Measurements from ENCODE around the gene SGSM2.

SGSM2 gene

DNA sequence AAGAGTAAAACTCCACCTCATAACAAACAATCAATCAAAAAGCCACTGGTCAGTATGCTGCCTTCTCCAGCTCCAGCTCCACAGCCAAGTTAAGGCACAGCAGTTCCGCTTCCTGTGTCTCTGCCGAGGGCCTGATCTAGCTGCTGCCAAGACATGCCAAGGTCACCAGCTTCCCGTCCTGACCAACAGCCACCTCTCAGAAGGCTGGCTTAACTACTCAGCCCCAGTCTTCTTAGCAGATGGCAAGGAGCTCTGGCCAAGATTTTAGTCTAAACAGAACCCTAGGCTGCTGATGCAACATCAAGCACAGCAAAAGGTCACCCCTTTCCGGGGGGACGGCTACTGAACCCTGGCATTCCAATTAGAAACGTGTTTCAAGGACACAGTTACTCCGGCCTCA, 81.3 kb downstream of the SGSM2 start:
- TF ChIP-seq JUND (IDR thresholded peaks at IDR 0.05; ENCODE audit: low read depth), result no peak
- DNase-seq (ENCODE audit: low read depth in 1 of 2, low spot score in 1 of 2), result no peak
- in situ Hi-C loops (cut with HindIII; ENCODE audit: low pct_unique_long_range_greater_than_20kb, low sequenced_read_pairs), result no loop called here

DNA sequence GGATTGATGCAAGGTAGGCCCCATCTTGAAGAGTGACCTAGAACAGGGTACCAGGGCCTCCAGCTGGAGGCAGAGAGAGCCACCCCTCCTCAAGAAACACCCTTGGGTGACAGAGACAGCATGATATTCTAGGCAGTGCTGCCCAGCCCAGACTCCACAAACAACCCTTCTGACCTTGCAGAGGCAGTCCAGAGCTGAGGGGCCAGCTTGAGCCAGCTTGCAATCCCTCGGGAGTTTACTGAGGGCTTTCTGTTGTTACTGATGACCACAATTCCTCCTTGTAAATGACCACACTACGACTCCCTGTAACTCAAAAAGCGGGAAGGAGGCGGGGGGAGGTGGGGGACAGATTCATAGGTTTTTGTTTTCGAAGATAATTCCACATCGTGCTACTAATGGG, 82.2 kb downstream of the SGSM2 start:
- in situ Hi-C loops (cut with HindIII; ENCODE audit: low pct_unique_long_range_greater_than_20kb, low sequenced_read_pairs), result no loop called here
- DNase-seq (ENCODE audit: low read depth in 1 of 2, low spot score in 1 of 2), result no peak
- TF ChIP-seq JUND (IDR thresholded peaks at IDR 0.05; ENCODE audit: low read depth), result no peak

DNA sequence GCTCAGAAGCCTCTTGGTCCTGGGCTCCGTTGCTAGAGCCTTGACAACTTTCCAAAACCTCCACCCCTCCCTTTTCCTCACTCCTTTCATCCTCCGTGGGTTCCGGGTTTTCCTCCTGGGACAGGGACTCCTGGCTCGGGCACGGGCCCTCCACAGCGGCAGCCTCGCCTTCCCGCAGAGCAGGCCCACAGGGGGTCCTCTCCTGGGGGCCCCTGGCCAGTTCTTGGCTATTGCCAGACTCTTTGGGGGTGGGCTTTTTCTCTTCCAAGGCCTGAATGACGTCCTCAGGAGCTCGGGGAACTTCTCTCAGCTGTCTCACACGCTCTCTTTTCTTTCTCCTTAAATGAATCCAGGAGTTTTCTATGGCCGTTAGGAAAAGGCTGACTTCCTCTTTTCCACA, 82.9 kb downstream of the SGSM2 start:
- in situ Hi-C loops (cut with HindIII; ENCODE audit: low pct_unique_long_range_greater_than_20kb, low sequenced_read_pairs), result no loop called here
- DNase-seq (ENCODE audit: low read depth in 1 of 2, low spot score in 1 of 2), result no peak
- TF ChIP-seq JUND (IDR thresholded peaks at IDR 0.05; ENCODE audit: low read depth), result no peak

DNA sequence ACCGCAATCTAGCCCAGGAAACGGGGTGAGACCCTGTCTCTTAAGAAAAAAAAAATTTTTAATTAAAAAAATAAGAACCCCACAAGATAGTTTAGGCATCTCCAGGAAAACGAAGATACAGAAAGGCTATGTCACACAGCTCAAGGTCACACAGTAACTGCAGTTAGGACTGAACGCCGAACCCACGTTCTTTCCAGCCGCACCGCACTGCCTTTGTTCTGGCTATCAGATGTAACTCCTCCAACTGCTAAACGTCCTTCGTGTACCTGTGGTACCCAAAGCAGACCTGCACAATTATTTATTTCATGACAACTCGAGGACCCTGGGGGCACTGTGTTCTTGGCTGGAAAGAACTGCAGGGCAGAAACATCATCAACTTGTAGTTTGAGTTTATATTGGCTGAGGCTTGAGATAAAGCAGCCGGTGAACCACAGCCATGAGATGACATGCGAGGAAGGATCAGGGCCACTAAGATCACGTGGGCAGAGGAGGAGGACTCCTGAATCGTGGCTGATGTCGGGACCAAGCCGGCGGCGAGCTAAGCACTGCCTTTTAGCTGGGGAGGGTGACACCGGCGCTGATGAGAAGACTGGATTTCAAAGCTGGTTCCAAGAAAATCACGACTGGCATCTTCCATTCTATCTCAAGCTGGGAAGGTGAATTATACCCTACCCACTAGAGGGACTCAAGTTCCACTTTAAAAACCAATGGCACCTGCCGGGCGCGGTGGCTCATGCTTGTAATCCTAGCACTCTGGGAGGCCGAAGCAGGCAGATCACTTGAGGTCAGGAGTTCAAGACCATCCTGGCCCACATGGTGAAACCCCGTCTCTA, 84.2 kb downstream of the SGSM2 start:
- DNase-seq (ENCODE audit: low read depth in 1 of 2, low spot score in 1 of 2), result peak in 1 of 2 experiments; percentile 23
- TF ChIP-seq JUND (IDR thresholded peaks at IDR 0.05; ENCODE audit: low read depth), result no peak
- in situ Hi-C loops (cut with HindIII; ENCODE audit: low pct_unique_long_range_greater_than_20kb, low sequenced_read_pairs), result no loop called here

DNA sequence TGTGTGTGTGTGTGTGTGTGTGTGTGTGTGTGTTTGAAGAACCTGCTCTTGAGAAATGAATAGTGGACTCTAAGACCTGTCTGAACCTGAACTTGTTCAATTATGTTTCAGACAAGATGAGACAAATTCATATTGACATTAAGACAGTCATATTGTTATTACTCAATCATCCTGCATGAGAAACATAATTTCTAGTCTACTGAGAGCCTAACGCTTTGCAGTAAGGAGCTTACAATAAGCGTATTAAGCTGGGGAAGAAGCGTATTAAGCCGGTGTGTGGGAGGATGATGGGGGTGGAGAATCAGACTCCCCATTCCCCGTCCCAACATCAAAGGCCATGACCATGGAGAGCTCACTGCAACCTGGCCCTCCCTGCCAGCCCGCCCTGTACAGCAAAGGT, 86.0 kb downstream of the SGSM2 start:
- DNase-seq (ENCODE audit: low read depth in 1 of 2, low spot score in 1 of 2), result no peak
- in situ Hi-C loops (cut with HindIII; ENCODE audit: low pct_unique_long_range_greater_than_20kb, low sequenced_read_pairs), result no loop called here
- TF ChIP-seq JUND (IDR thresholded peaks at IDR 0.05; ENCODE audit: low read depth), result no peak

DNA sequence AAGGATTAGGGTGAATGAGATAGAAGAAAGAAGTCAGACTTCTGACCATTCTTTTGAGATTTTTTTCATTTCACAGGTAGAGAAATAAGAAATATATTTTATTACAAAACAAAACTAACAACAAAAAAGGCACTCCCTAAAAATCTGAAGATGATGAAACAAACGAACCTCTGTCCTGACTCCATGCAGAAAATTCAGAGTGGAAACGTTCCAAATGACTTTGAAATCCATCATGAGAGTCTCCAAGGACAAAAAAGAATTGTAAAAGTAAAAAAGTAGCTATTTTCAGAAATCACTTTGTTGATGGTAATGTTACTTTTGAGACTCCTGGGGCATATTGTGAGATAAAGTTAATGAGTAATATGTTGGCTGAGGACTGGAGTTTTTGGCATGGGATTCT, 89.9 kb downstream of the SGSM2 start:
- DNase-seq (ENCODE audit: low read depth in 1 of 2, low spot score in 1 of 2), result no peak
- in situ Hi-C loops (cut with HindIII; ENCODE audit: low pct_unique_long_range_greater_than_20kb, low sequenced_read_pairs), result no loop called here
- no peak for TF ChIP-seq JUND (IDR thresholded peaks at IDR 0.05; ENCODE audit: low read depth)

DNA sequence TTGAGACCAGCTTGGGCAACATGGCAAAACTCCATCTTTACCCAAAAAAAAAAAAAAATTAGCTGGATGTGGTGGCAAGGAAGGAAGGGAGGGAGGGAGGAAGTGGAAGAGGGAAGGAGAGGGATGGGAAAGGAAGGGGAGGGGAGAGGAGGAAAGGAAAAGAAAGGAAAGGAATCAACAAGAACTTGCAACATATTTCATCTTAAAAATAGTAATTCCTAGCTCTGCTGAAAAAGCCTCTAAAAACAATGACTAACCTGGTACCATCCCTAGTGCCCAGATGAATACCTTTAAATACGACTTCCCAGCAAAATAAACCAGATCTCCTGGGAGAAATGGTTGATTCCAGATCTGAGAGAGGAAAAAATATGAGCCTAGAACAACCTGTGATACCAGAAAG, 90.6 kb downstream of the SGSM2 start:
- DNase-seq (ENCODE audit: low read depth in 1 of 2, low spot score in 1 of 2), result no peak
- in situ Hi-C loops (cut with HindIII; ENCODE audit: low pct_unique_long_range_greater_than_20kb, low sequenced_read_pairs), result no loop called here
- TF ChIP-seq JUND (IDR thresholded peaks at IDR 0.05; ENCODE audit: low read depth), result no peak
